CD4-positive, alpha-beta T cell (primary cell): ENCODE results near the gene CDC25A. TPM values are rescaled to one million over a fixed set of nuclear protein-coding genes. Genes with fewer than 3 reads are reported as not detected.

Experiments
- ATAC-seq: fragments of 200-7000 bp; cut with Tn5 transposase; one replicate; pipeline ENCODE4 v1.10.0; 2022; ENCODE audit warnings: mild to moderate bottlenecking; ENCODE audit not compliant: poor library complexity
- CTCF ChIA-PET: fragments of 350-600 bp; sonication (Branson Sonifier 250); formaldehyde crosslinking; loops from one replicate; lab custom pipeline; 2021; ENCODE audit warnings: antibody characterized with exemption, inconsistent platforms; lab: Charles Lee
- POLR2A ChIA-PET: fragments of 350-600 bp; sonication (Branson Sonifier 250); formaldehyde crosslinking; loops from one replicate; lab custom pipeline; 2021; ENCODE audit warnings: antibody characterized with exemption, inconsistent platforms; lab: Charles Lee
- DNase-seq, 14 experiments: peaks; one replicate each; pipeline ENCODE4 v3.0.0-alpha.2; 2013 to 2020; ENCODE audit warnings: mixed read lengths in 2 of 14
- H3K27ac ChIP-seq, 2 donors: one replicate each; pipeline versions ENCODE4 v1.5.1 to v1.7.0; 2013; ENCODE audit warnings: low read length in 2 of 2, low read depth in 1 of 2, mild to moderate bottlenecking in 1 of 2
- H3K27me3 ChIP-seq, 2 experiments: 1 replicate in 1 of 2; 2 replicates in 1 of 2; pipeline versions ENCODE4 v1.6.1 to v1.7.0; 2013; ENCODE audit warnings: low read length in 2 of 2, control low read depth in 1 of 2, mild to moderate bottlenecking in 1 of 2, moderate library complexity in 1 of 2; ENCODE audit not compliant: insufficient read depth in 2 of 2, control insufficient read depth in 1 of 2
- H3K36me3 ChIP-seq: one replicate; pipeline ENCODE4 v1.6.1; 2013; ENCODE audit warnings: low read length, control low read depth; ENCODE audit not compliant: insufficient read depth
- H3K4me1 ChIP-seq: one replicate; pipeline ENCODE4 v1.6.1; 2013; ENCODE audit warnings: low read length, control low read depth; ENCODE audit not compliant: insufficient read depth
- H3K4me3 ChIP-seq: one replicate; pipeline ENCODE4 v1.5.1; 2013; ENCODE audit warnings: mild to moderate bottlenecking, low read length, moderate library complexity
- H3K9me3 ChIP-seq, 2 experiments: 1 replicate in 1 of 2; 2 replicates in 1 of 2; pipeline versions ENCODE4 v1.6.1 to v1.7.0; 2013; ENCODE audit warnings: low read length in 2 of 2, mild to moderate bottlenecking in 2 of 2, control low read depth in 1 of 2, moderate library complexity in 1 of 2; ENCODE audit not compliant: control insufficient read depth in 1 of 2, insufficient read depth in 1 of 2
- H3K27ac Mint-ChIP-seq: one replicate; pipeline ENCODE4 v1.8.0; 2020; ENCODE audit warnings: mixed read lengths
- H3K27me3 Mint-ChIP-seq: one replicate; pipeline ENCODE4 v1.8.0; 2021; ENCODE audit warnings: mixed read lengths
- H3K36me3 Mint-ChIP-seq: one replicate; pipeline ENCODE4 v1.8.0; 2021; ENCODE audit warnings: low read depth, mixed read lengths
- H3K4me1 Mint-ChIP-seq: one replicate; pipeline ENCODE4 v1.8.0; 2021; ENCODE audit warnings: low read depth, mixed read lengths
- H3K4me3 Mint-ChIP-seq: one replicate; pipeline ENCODE4 v1.8.0; 2020; ENCODE audit warnings: mild to moderate bottlenecking, mixed read lengths
- H3K9me3 Mint-ChIP-seq: one replicate; pipeline ENCODE4 v1.8.0; 2020; ENCODE audit warnings: mixed read lengths
- CTCF ChIP-seq: fragments of 200-600 bp; IDR thresholded peaks from one replicate; pipeline ENCODE4 v1.8.0; 2022; ENCODE audit warnings: antibody characterized with exemption, mild to moderate bottlenecking
- intact Hi-C, 2 experiments: fragments of 100-400 bp; cut with DNase I in 1 of 2; cut with micrococcal nuclease in 1 of 2; formaldehyde crosslinking; loops; one replicate each; pipeline versions ENCODE4 v1.15.1 to v1.9.0; 2023 to 2025; cut with DNase I, micrococcal nuclease
- polyA plus RNA-seq, 2 donors: library from polyadenylated mRNA; unstranded; fragments of 120-200 nt; gene quantifications; one replicate each; pipeline ENCODE4 v1.2.1, GENCODE V29; 2013
- total RNA-seq, 174 experiments: library from RNA in 2 of 174; stranded (reverse) in 2 of 174; gene quantifications; one replicate each; pipeline ENCODE4 v1.2.3 and lab custom pipeline; 2021 to 2026

Gene CDC25A
- total RNA-seq = under 1 TPM in 1 of 2 experiments, not detected in 1; 0.14 TPM
- polyA plus RNA-seq (2013, experiment 1 of 2) = 0.13 TPM
- 0.50 TPM for polyA plus RNA-seq (2013, experiment 2 of 2)
- 0 to 161 (median 0.55) reads per million in 172 experiments for total RNA-seq (lab: John Stamatoyannopoulos, UW)

DNA sequence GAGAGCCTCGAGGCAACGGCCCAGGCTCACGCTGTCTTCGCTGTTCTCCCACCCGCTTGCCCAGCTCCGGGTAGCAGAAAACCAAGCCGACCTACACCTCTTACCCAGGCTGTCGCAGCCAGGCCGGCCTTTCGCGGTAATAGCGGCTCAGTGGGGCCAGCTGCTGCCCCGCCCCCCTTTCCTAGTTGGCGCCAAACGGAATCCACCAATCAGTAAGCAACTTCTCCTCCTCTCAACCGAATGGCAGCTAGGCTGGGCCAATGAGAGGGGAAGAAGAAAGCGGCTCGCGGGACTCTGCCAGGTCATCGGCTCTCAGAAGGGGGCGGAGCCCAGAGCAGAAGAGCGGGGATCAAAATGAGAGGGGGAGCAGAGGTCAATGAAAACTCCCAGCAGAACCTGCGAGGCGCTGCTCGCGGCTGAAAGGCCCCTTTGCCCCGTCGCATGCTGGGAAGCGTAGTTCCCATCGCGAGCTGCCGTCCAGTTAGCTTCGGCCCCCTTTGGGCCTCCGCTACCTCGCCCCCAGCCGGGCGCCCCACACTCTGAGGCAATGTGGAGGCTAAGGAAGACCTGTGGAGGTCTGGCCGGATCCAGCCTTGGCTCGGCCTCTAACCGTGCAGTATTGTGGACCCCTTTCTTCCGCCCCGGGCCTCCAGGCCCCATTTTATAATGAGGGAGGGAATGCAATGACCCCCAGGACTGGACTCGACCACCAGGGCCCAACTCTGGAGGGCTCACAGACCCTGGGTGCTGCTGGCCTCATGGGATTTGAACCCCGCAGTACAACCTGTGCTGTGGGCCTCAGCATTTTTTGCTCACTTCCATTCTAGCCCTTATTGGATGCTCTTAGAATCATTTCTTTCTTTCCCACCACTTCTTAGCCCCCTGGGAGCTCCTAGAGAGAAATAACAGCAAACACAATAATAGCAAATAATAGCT, at the start of gene CDC25A:
CDC25A (minus strand) TSS at position 152 of the 936 bp plus-strand sequence. CDS start 470 bp downstream, outside the sequence.
- Mint-ChIP-seq H3K27me3 (peaks cover 27% of the 10 kb centered on the region), H3K4me1 (peaks cover 19% of the 10 kb centered on the region), H3K4me3 (peak within 1 kb of the TSS; percentile 93), H3K27ac (peak within 1 kb of the TSS; percentile 35), H3K9me3 (no peaks in the 10 kb centered on the region), H3K36me3 (no peaks in the 10 kb centered on the region)
- DNase-seq = peak; percentile 83 to 98 (median 89)
- Histone ChIP-seq H3K9me3 (no peaks in the 10 kb centered on the region), H3K36me3 (no peaks in the 10 kb centered on the region), H3K4me3 (peak within 1 kb of the TSS; percentile 92), H3K27ac (peak within 1 kb of the TSS in 1 of 2 donors; percentile 48), H3K4me1 (peaks cover 18% of the 10 kb centered on the region), H3K27me3 (peaks cover 0 to 9% of the 10 kb centered on the region in 2 experiments)
- POLR2A ChIA-PET = interaction anchor here (0.6 to 1.6 kb wide), 3 partner anchors 53 to 368 kb away, joined by 3 to 6 read pairs (median 3); partner anchors contain the start of genes PFKFB4 and ZNF589
- peak; percentile 99 for ATAC-seq
- intact Hi-C loops = loop anchor here (1.0 to 10.0 kb wide), 5 partner anchors 52 to 368 kb away; partner anchors contain the start of genes NME6 (in 1 of the 2), PFKFB4 (in 1 of the 2) and ZNF589 (in 1 of the 2)
- no peak for TF ChIP-seq CTCF
- CTCF ChIA-PET = interaction anchor here (0.8 to 2.0 kb wide), 5 partner anchors 53 to 369 kb away, joined by 3 to 8 read pairs (median 4); partner anchors contain the start of gene ZNF589

- no peak for ATAC-seq
- CTCF ChIA-PET = interaction anchor here (0.9 kb wide), 1 partner anchor 200 kb away, joined by 3 read pairs; no protein-coding TSS in a partner anchor
Observed at GRCh38 chr3:48236531-48236930, 48.3 kb upstream of the CDC25A start.

More at GRCh38 chr3:48236531-48236930, 48.3 kb upstream of the CDC25A start:
- Mint-ChIP-seq H3K27me3 (no peaks in the 10 kb centered on the region), H3K27ac (no peak overlapping the region), H3K9me3 (no peaks in the 10 kb centered on the region), H3K36me3 (no peaks in the 10 kb centered on the region), H3K4me3 (no peak overlapping the region), H3K4me1 (peaks cover 13% of the 10 kb centered on the region)
- POLR2A ChIA-PET = no interaction called here
- H3K4me1 ChIP-seq = peaks cover 9% of the 10 kb centered on the region
- DNase-seq = no peak
- H3K4me3 ChIP-seq = no peak overlapping the region
- no peaks in the 10 kb centered on the region for H3K9me3 ChIP-seq
- H3K27ac ChIP-seq = no peak overlapping the region
- intact Hi-C loops = no loop called here
- H3K36me3 ChIP-seq = no peaks in the 10 kb centered on the region
- TF ChIP-seq CTCF = no peak
- H3K27me3 ChIP-seq = no peaks in the 10 kb centered on the region
